Measurements from ENCODE around the gene ZNF516.
"Not testable (repeated sequence)": the region's sequence is repeated elsewhere in the genome, so short reads cannot be mapped to it uniquely, and the experiment has no call there.

Gene ZNF516

GRCh38 chr18:76495006-76495370, at the start of gene ZNF516:
Gene ZNF516 (minus strand): TSS chr18:76495242. CDS start chr18:76443054, 52,188 bp downstream.
- DNase-seq: peak in 1 of 2 experiments; percentile 33

- no peak for DNase-seq
Measured at GRCh38 chr18:76538846-76539245, 43.8 kb upstream of the ZNF516 start.

DNA sequence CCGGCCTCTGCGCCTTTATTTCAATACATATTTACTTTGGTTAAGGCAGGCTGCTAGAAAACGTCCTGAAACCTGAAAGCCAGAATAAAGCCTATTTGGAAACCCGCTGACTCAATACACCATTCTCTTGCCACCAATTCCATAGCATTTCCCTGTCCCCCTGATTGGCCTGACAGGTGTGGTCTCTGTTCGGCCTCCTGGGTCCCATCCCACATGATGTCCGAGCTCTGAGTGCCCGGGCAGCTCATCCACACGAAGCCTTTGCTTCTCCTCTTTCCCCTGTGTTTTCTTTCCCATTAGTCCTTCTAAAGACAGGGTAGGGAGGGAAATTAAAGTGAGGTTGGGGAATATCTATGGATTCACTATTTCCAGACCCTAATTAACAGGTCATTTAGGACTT, 42.6 kb upstream of the ZNF516 start:
- no peak for DNase-seq

- DNase-seq: not testable (repeated sequence)
Measured at GRCh38 chr18:76536593-76536992, 41.6 kb upstream of the ZNF516 start.

DNA sequence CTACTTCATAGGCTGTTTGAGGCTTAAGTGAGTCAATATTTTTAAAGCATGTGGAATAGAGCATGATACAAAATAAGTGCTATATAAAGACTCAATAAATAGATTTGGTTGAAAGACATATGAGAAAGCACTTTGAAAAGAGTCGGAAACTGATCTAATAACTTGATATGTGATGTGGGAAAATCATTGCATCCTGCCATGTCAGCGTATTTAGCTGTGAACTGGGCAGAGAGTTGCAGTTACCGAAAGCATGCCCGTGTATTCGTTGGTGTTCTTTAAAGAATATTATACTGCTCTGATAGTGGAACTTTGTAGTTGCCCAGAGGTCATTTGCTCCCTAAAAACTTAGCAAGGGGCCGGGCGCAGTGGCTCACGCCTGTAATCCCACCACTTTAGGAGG, 37.8 kb upstream of the ZNF516 start:
- no peak for DNase-seq

- peak; percentile 83 to 94 for DNase-seq
Measured at GRCh38 chr18:76530846-76531245, 35.8 kb upstream of the ZNF516 start.

- DNase-seq: no peak
Measured at GRCh38 chr18:76530391-76530790, 35.3 kb upstream of the ZNF516 start.

DNA sequence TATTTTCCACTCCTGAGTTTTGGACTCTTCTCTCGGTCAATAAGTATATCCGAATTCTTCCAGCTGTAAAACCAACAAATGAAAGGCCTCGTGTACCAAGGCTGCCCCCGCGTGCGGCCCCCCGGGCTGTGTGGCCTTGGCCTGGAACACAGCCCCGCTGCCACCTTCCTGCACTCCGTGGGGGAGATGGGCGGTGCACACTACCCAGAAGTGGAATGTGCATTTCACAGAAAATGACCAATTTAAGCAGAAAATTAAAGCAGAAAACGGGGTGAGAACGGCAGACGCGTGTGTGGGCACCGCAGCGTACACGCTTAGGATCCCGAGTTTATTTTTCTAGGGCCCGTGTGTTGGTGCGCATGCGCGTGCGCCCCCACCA, 34.4 kb upstream of the ZNF516 start:
- DNase-seq: no peak

DNA sequence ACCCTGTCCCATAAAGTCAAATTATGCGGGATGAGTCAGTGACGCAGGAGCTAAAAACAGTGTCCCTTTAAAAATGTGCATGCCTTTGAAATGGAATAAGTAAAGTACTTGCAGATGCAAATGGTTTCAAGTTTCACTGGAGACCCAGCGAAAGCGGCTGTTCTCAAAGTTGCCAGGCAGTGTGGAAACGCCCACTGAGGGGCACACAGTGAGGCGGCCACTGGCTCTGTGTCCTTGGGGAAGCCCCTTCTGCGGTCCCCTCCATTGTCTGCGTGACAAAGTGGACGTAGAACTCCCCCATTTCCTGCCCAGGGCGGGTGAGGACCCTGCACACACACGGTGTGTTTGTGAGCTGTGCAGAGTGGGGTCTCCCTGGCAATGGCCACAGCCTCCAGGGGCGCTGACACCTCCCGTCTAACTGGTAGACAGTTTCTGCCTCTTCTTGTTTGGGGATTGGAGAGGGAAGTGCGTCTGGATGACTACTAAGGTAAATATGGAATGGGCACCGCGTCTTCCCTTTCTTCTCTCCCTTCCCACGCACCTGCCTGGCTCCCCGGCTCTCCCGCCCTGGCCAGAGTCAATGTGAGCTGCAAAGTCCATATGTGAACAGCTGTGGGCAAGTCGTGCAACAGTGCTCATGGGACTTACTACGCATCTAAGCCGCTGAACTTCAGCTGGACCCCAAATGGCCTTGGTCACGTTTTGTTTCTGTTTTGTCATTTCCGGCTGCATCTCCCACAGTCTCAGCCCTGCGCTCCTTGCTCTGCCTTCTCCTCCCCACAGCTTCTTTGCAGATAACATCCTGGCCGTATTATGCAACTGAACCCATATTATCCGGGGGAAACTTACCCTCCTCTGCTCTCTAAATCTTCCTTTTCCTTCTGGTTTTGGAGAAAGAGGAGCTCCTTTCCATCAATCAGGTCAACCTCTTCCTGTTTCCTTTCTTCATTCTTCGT, 33.7 kb upstream of the ZNF516 start:
- peak; percentile 54 to 78 for DNase-seq

DNA sequence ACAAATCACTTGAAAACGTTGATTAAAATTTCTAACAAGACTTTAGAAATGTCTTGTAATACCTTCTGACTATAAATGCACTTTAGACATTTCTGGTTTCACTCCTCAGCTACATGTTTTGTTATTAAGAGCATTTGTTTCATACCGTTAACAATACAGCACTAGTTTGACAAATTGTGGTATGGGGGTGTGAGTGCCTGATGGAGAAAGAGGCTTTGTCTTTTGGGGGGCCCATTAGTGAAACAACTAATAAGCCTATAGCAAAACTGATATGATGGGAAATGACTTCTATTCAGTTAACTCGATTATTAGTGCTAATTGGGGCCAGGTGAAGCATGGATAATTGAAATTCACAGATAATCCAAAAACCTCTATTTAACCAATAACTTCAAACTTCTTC, 30.9 kb upstream of the ZNF516 start:
- DNase-seq: no peak

- DNase-seq: peak; percentile 23 to 64
Measured at GRCh38 chr18:76524900-76525698, 30.1 kb upstream of the ZNF516 start.

DNA sequence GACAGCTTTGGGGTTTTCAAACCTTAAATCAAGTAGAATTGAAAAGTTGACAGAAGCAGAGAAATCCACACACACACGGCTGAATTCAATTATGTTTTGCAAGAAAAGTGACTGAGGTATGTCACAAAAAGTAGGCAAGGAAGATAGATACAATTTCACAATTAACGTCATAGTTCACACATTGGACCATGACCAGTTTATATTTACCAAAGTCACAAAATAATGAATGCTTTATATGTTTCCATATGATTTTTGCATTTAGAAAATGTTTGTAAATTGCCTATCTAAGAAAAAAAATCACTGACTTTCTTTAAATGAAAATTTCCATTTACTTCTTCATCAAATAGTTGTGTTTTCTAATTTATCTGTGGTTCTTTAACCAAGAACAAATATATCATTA, 29.4 kb upstream of the ZNF516 start:
- no peak for DNase-seq

DNA sequence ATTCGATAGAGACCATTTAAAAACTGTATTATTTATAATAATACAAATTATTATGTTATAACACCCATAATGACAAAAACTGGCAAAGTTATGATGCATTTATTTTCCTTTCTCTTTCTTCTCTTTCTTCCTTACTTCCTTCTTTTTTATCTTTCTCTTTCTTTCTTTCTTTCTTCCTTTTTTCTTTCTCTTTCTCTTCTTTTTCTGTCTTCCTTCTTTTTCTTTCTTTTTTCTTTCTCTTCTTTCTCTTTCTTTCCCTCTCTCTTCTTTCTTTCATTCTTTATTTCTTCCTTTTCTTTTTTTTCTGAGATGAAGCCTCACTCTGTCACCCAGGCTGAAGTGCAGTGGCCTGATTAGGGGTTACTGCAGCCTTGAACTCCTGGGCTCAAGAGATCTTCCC, 27.5 kb upstream of the ZNF516 start:
- no peak for DNase-seq

- DNase-seq: no peak
Measured at GRCh38 chr18:76522122-76522503, 27.1 kb upstream of the ZNF516 start.

GRCh38 chr18:76521417-76522121, 26.5 kb upstream of the ZNF516 start:
- no peak for DNase-seq

GRCh38 chr18:76518860-76519538, 24.0 kb upstream of the ZNF516 start:
- DNase-seq: peak; percentile 53 to 74

GRCh38 chr18:76518123-76518859, 23.2 kb upstream of the ZNF516 start:
- DNase-seq: peak; percentile 43 to 77

GRCh38 chr18:76515576-76515975, 20.5 kb upstream of the ZNF516 start:
- no peak for DNase-seq

- DNase-seq: no peak
Measured at GRCh38 chr18:76514573-76514972, 19.5 kb upstream of the ZNF516 start.

GRCh38 chr18:76507830-76508385, 12.9 kb upstream of the ZNF516 start:
- DNase-seq: no peak

- DNase-seq: no peak
Measured at GRCh38 chr18:76506974-76507764, 12.1 kb upstream of the ZNF516 start.

Data from NCI-H524 (cell line).